H1 (cell line): ENCODE data around the gene PTPRR. TPM values are rescaled to one million over a fixed set of nuclear protein-coding genes. Genes with fewer than 3 reads are reported as not detected.

ENCODE experiments used
- CBX8 ChIP-seq: fragments of 300-800, 300-1000 bp; sonication (generic); IDR thresholded peaks from 2 replicates; pipeline ENCODE4 v1.7.1; 2016; ENCODE audit warnings: low read depth, low read length, borderline replicate concordance
- HDAC2 ChIP-seq, 2 experiments: fragments of 300-600 bp in 1 of 2; sonication (generic) in 1 of 2; IDR thresholded peaks; 2 replicates each; pipeline ENCODE4 v1.6.1; 2011 to 2012; ENCODE audit warnings: low read depth in 2 of 2, low read length in 2 of 2, mild to moderate bottlenecking in 2 of 2, moderate library complexity in 2 of 2, borderline replicate concordance in 1 of 2, inconsistent platforms in 1 of 2
- KDM4A ChIP-seq: IDR thresholded peaks from one replicate; pipeline ENCODE4 v1.7.1; 2012; ENCODE audit warnings: low read depth, mild to moderate bottlenecking, moderate library complexity, low read length, inconsistent platforms; ENCODE audit not compliant: severe bottlenecking
- NRF1 ChIP-seq: IDR thresholded peaks from 2 replicates; pipeline ENCODE4 v1.6.1; 2011; ENCODE audit warnings: mild to moderate bottlenecking, low read depth, low read length, improper control_type of control experiment
- RBBP5 ChIP-seq: IDR thresholded peaks from 2 replicates; pipeline ENCODE4 v1.7.1; 2012; ENCODE audit warnings: low read depth, mild to moderate bottlenecking, inconsistent platforms, low read length, moderate library complexity, borderline replicate concordance
- polyA plus RNA-seq, 7 experiments: library from polyadenylated mRNA; depleted of rRNA in 3 of 7; stranded (reverse) in 5 of 7; unstranded in 2 of 7; fragments of >200 nt in 5 of 7; fragments of 200-250 nt in 2 of 7; gene quantifications; 1 replicate in 5 of 7; 2 replicates in 1 of 7; 4 replicates in 1 of 7; pipeline versions ENCODE4 v1.2.1 to v1.2.3, GENCODE V29; 2011 to 2013; ENCODE audit warnings: missing spikeins in 2 of 7, mixed read lengths in 2 of 7
- total RNA-seq: library from RNA; stranded (reverse); fragmentation: NEBNext Ultra II Directional; extraction: Animal tissue kit (Norgen Biotek cat#: 25700); gene quantifications from 2 replicates; pipeline ENCODE4 v1.2.1, GENCODE V29; 2021

The PTPRR gene
- total and polyA plus RNA-seq, 2 of the 8 experiments (the other 6 are each of a cell fraction or from before 2014, with no cell fraction given) = 0.07 to 0.35 TPM

DNA sequence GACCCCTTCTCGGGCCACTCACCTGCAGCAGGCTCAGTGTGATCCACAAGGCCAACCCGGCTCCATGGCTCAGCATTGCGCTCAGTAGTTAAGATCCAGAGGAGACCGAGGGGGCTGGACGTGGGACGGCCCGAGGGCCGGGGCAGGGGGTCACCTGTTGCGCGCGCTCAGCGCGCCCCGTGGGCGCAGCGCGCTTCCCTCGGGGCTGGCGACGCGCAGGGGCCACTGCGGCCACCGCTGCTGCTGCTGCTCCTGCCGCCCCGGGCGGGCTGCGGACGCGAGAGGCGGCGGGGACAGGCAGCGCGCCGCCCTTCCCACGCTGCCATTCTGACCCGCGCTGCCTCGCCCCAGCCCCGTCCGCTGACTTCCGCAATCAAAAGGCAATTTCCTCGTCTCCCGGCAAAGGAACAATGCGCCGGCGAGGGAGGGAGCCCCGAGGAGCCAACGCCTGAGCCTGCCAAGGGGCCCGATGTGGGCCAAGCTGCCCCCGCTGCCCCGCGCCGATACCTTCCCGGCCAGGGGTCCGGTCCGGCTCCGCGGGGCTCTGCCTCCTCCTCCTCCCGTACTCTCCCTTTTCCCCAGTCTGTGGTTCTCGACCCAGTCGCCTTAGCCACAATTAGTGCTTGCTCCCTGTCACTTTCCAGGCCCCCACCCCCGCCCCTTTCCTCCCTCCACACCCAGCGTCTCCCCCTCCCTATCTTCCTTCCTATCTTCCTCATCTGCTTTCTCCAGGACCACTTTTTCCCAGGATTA, 310.6 kb downstream of the PTPRR start (continued):
- TF ChIP-seq HDAC2 (IDR thresholded peaks at IDR 0.05; ENCODE audit: borderline replicate concordance in 1 of 2, low read depth in 2 of 2, low read length in 2 of 2) (0 out of 4 replicates have a peak, but pooled peaks of 1 of the 2 experiments have one; percentile 56), NRF1 (no peak), CBX8 (no peak), KDM4A (peak; percentile 94), RBBP5 (peak; percentile 50; the same call in 1 of the 2 replicates)
